ENCODE measurements around the gene RBM4. TPM values are rescaled to one million over a fixed set of nuclear protein-coding genes. Genes with fewer than 3 reads are reported as not detected.

The RBM4 gene
- total and polyA plus RNA-seq, 2 of the 4 experiments (the other 2 are of a cell fraction), result 165 to 198 TPM

- Histone ChIP-seq H2BK120ac (ENCODE audit: low read depth, low read length) (no peak overlapping the region), H3K18ac (ENCODE audit: low read depth, low read length) (no peak overlapping the region), H2AFZ (replicated peaks; ENCODE audit: low read length, poor library complexity) (no peak overlapping the region), H3K36me3 (ENCODE audit: control insufficient read depth, insufficient read depth, low read length) (0 out of 2 replicates have a peak, but pooled peaks cover 1% of the 10 kb centered on the region), H3K79me1 (ENCODE audit: low read depth in 1 of 2, low read length in 2 of 2) (no peaks in the 10 kb centered on the region), H3K4ac (ENCODE audit: low read depth, low read length) (no peak overlapping the region), H4K20me1 (ENCODE audit: insufficient read depth, low read length) (no peaks in the 10 kb centered on the region; the same call in 1 of the 2 replicates), H3K9me3 (ENCODE audit: control insufficient read depth, insufficient read depth, low read length) (no peaks in the 10 kb centered on the region), H3K9ac (ENCODE audit: low read depth, low read length) (no peak overlapping the region), H2AK9ac (replicated peaks; ENCODE audit: low read depth, low read length, poor library complexity) (no peak overlapping the region), H4K8ac (ENCODE audit: low read depth in 2 of 2, low read length in 2 of 2) (no peak overlapping the region), H2BK15ac (ENCODE audit: low read depth, low read length) (no peak overlapping the region), H3K56ac (ENCODE audit: extremely low read depth, insufficient read depth, low read length) (no peak overlapping the region), H4K91ac (ENCODE audit: insufficient read depth, low read depth, low read length) (no peak overlapping the region), H3K14ac (replicated peaks; ENCODE audit: low read depth, low read length) (no peak overlapping the region), H3K27me3 (ENCODE audit: control insufficient read depth, insufficient read depth, low read length) (no peaks in the 10 kb centered on the region; the same call in 1 of the 2 replicates), H3K23ac (ENCODE audit: low read depth, low read length) (no peak overlapping the region), H3K9me1 (ENCODE audit: insufficient read depth, low read length) (no peaks in the 10 kb centered on the region), H2BK20ac (ENCODE audit: low read depth, low read length) (no peak overlapping the region), H3K4me1 (ENCODE audit: control insufficient read depth, insufficient read depth, low read length) (no peaks in the 10 kb centered on the region), H2BK5ac (ENCODE audit: low read depth, low read length, poor library complexity, severe bottlenecking) (no peak overlapping the region), H3K27ac (ENCODE audit: insufficient read depth, low read length) (no peak overlapping the region), H4K5ac (ENCODE audit: low read depth, low read length) (no peak overlapping the region), H2AK5ac (ENCODE audit: low read depth, low read length) (no peak overlapping the region), H3K4me2 (ENCODE audit: low read depth, low read length) (no peak overlapping the region), H3K4me3 (ENCODE audit: insufficient read depth, low read depth, low read length) (no peak overlapping the region)
- BruUV-seq (replicated peaks), result no TSS peak
- ChIA-PET CTCF (no interaction called here), POLR2A (ENCODE audit: unreplicated experiment) (no interaction called here)
- no peak for DNase-seq
- intact Hi-C loops (cut with micrococcal nuclease), result no loop called here
- ATAC-seq (ENCODE audit: low read depth), result no peak
- dilution Hi-C loops (cut with HindIII; ENCODE audit: low sequenced_read_pairs, unreplicated experiment), result no loop called here
- in situ Hi-C loops (cut with MboI; ENCODE audit: low sequenced_read_pairs), result loop anchor here (10.0 kb wide), 1 partner anchor 284 kb away; no protein-coding TSS in a partner anchor
- TF ChIP-seq ELK1 (IDR thresholded peaks at IDR 0.05; ENCODE audit: borderline replicate concordance, low read depth, low read length) (no peak), RFX5 (IDR thresholded peaks at IDR 0.05; ENCODE audit: low read depth, low read length) (no peak), SMC3 (IDR thresholded peaks at IDR 0.05; ENCODE audit: low read depth, low read length) (no peak), FOS (IDR thresholded peaks at IDR 0.05; ENCODE audit: low read depth, low read length) (no peak), RCOR1 (IDR thresholded peaks at IDR 0.05; ENCODE audit: insufficient replicate concordance, low read length) (no peak), RAD21 (IDR thresholded peaks at IDR 0.05; ENCODE audit: low read length) (no peak)
- WGBS, 2 experiments (ENCODE audit: extremely low coverage in 2 of 2, insufficient read length in 1 of 2), result 74% methylated on average over 4 of the region's 28 CpGs; no CpG with 5 or more reads in 1 of the 2 experiments
These were observed 50.3 kb downstream of the RBM4 start for GRCh38 chr11:66688561-66689534.
